NT2/D1 (cell line): Measurements from ENCODE around the gene CEP135.

Experiments used
- DNase-seq: peaks from one replicate; pipeline ENCODE4 v3.0.0-alpha.2; 2011; ENCODE audit warnings: low read depth, low spot score
- H3K27me3 ChIP-seq: 2 replicates; pipeline ENCODE4 v1.6.0; 2011; ENCODE audit warnings: mild to moderate bottlenecking; ENCODE audit not compliant: insufficient read length, insufficient read depth
- H3K36me3 ChIP-seq: 2 replicates; pipeline ENCODE4 v1.6.1; 2011; ENCODE audit warnings: mild to moderate bottlenecking, low read length, mixed read lengths; ENCODE audit not compliant: insufficient read depth, insufficient read length
- H3K4me1 ChIP-seq: 2 replicates; pipeline ENCODE4 v1.5.1; 2011; ENCODE audit not compliant: insufficient read depth, insufficient read length
- H3K4me3 ChIP-seq: 2 replicates; pipeline ENCODE4 v1.5.1; 2011; ENCODE audit warnings: low read depth; ENCODE audit not compliant: insufficient read length
- H3K9ac ChIP-seq: 2 replicates; pipeline ENCODE4 v1.6.0; 2011; ENCODE audit warnings: low read depth; ENCODE audit not compliant: insufficient read length
- H3K9me3 ChIP-seq: 2 replicates; pipeline ENCODE4 v1.5.1; 2011; ENCODE audit warnings: mild to moderate bottlenecking, low read length; ENCODE audit not compliant: insufficient read depth
- SUZ12 ChIP-seq: IDR thresholded peaks from 2 replicates; pipeline ENCODE4 v1.6.1; 2011; ENCODE audit not compliant: insufficient read length, insufficient read depth; ENCODE audit errors: extremely low read depth
- YY1 ChIP-seq: IDR thresholded peaks from 2 replicates; pipeline ENCODE4 v1.6.1; 2011; ENCODE audit not compliant: insufficient read length, insufficient read depth
- ZNF274 ChIP-seq: IDR thresholded peaks from 2 replicates; pipeline ENCODE4 v1.6.1; 2011; ENCODE audit warnings: mild to moderate bottlenecking, low read depth, low read length

The CEP135 gene

GRCh38 chr4:55948726-55949481 is at the start of gene CEP135:
CEP135 (plus strand) TSS chr4:55948945; CDS start chr4:55952131, 3,186 bp downstream.
- peak; percentile 20 for TF ChIP-seq YY1
- TF ChIP-seq SUZ12: no peak
- peak within 1 kb of the TSS; percentile 56 for H3K4me3 ChIP-seq
- H3K27me3 ChIP-seq: no peaks in the 10 kb centered on the region
- H3K9ac ChIP-seq: peak within 1 kb of the TSS; percentile 88
- peaks cover 17% of the 10 kb centered on the region for H3K36me3 ChIP-seq
- H3K9me3 ChIP-seq: no peaks in the 10 kb centered on the region
- peak; percentile 68 for DNase-seq
- H3K4me1 ChIP-seq: no peaks in the 10 kb centered on the region

- Histone ChIP-seq H3K36me3 (peaks cover 13% of the 10 kb centered on the region), H3K27me3 (no peaks in the 10 kb centered on the region), H3K9ac (no peak overlapping the region), H3K9me3 (no peaks in the 10 kb centered on the region), H3K4me3 (no peak overlapping the region), H3K4me1 (no peaks in the 10 kb centered on the region)
- no peak for TF ChIP-seq YY1
- TF ChIP-seq SUZ12: no peak
- no peak for TF ChIP-seq ZNF274
- no peak for DNase-seq
These were observed 46.1 kb upstream of the CEP135 start for GRCh38 chr4:55902677-55903076.

- no peak overlapping the region for H3K4me3 ChIP-seq
- H3K36me3 ChIP-seq: peaks cover 13% of the 10 kb centered on the region
- H3K9ac ChIP-seq: no peak overlapping the region
These were observed 45.2 kb upstream of the CEP135 start for GRCh38 chr4:55903577-55903976.

GRCh38 chr4:55904576-55904975 is 44.2 kb upstream of the CEP135 start:
- H3K4me3 ChIP-seq: no peak overlapping the region
- H3K9ac ChIP-seq: no peak overlapping the region
- no peaks in the 10 kb centered on the region for H3K4me1 ChIP-seq
- no peak for DNase-seq
- no peak for TF ChIP-seq SUZ12
- TF ChIP-seq ZNF274: no peak
- no peak for TF ChIP-seq YY1
- peaks cover 10% of the 10 kb centered on the region for H3K36me3 ChIP-seq
- H3K9me3 ChIP-seq: no peaks in the 10 kb centered on the region
- no peaks in the 10 kb centered on the region for H3K27me3 ChIP-seq

More at GRCh38 chr4:55903577-55903976, 45.2 kb upstream of the CEP135 start:
- DNase-seq: no peak
- TF ChIP-seq SUZ12 (no peak), YY1 (no peak), ZNF274 (no peak)
- H3K27me3 ChIP-seq: no peaks in the 10 kb centered on the region
- H3K4me1 ChIP-seq: no peaks in the 10 kb centered on the region
- no peaks in the 10 kb centered on the region for H3K9me3 ChIP-seq

GRCh38 chr4:55906323-55906722 is 42.4 kb upstream of the CEP135 start:
- Histone ChIP-seq H3K4me1 (no peaks in the 10 kb centered on the region), H3K9ac (no peak overlapping the region), H3K27me3 (no peaks in the 10 kb centered on the region), H3K36me3 (peaks cover 10% of the 10 kb centered on the region), H3K9me3 (no peaks in the 10 kb centered on the region), H3K4me3 (no peak overlapping the region)
- DNase-seq: no peak
- no peak for TF ChIP-seq SUZ12
- no peak for TF ChIP-seq ZNF274
- no peak for TF ChIP-seq YY1

- Histone ChIP-seq H3K9ac (no peak overlapping the region), H3K9me3 (no peaks in the 10 kb centered on the region), H3K27me3 (no peaks in the 10 kb centered on the region), H3K36me3 (peaks cover 10% of the 10 kb centered on the region), H3K4me1 (no peaks in the 10 kb centered on the region), H3K4me3 (no peak overlapping the region)
- DNase-seq: no peak
- TF ChIP-seq ZNF274: no peak
- no peak for TF ChIP-seq YY1
- no peak for TF ChIP-seq SUZ12
These were observed 41.8 kb upstream of the CEP135 start for GRCh38 chr4:55906989-55907388.

- no peak overlapping the region for H3K9ac ChIP-seq
- peaks cover 7% of the 10 kb centered on the region for H3K36me3 ChIP-seq
- no peaks in the 10 kb centered on the region for H3K27me3 ChIP-seq
- no peak overlapping the region for H3K4me3 ChIP-seq
- no peaks in the 10 kb centered on the region for H3K4me1 ChIP-seq
- no peak for DNase-seq
- TF ChIP-seq SUZ12: no peak
- H3K9me3 ChIP-seq: no peaks in the 10 kb centered on the region
These were observed 41.3 kb upstream of the CEP135 start for GRCh38 chr4:55907469-55907868.
